HFFc6 (cell line): ENCODE results near the gene BZW1. TPM values are rescaled to one million over a fixed set of nuclear protein-coding genes. Genes with fewer than 3 reads are reported as not detected.

ENCODE experiments used
- DNase-seq: peaks from one replicate; pipeline ENCODE4 v3.0.0-alpha.2; 2018
- H3K27ac Mint-ChIP-seq: 2 replicates; pipeline ENCODE4 v1.8.0; 2020; ENCODE audit warnings: mild to moderate bottlenecking, mixed read lengths
- H3K27me3 Mint-ChIP-seq: 2 replicates; pipeline ENCODE4 v1.8.0; 2021; ENCODE audit warnings: mild to moderate bottlenecking, moderate library complexity, mixed read lengths; ENCODE audit not compliant: insufficient read depth
- H3K36me3 Mint-ChIP-seq: 2 replicates; pipeline ENCODE4 v1.8.0; 2021; ENCODE audit warnings: low read depth, mixed read lengths
- H3K4me1 Mint-ChIP-seq: 2 replicates; pipeline ENCODE4 v1.8.0; 2020; ENCODE audit warnings: low read depth, mixed read lengths
- H3K4me3 Mint-ChIP-seq: 2 replicates; pipeline ENCODE4 v1.8.0; 2020; ENCODE audit warnings: mild to moderate bottlenecking, moderate library complexity, mixed read lengths
- H3K9me3 Mint-ChIP-seq: 2 replicates; pipeline ENCODE4 v1.8.0; 2020; ENCODE audit warnings: mild to moderate bottlenecking, mixed read lengths
- CTCF ChIP-seq: fragments of 200-600 bp; sonication (generic); IDR thresholded peaks from 2 replicates; pipeline ENCODE4 v1.5.0; 2021; ENCODE audit warnings: antibody characterized with exemption, mild to moderate bottlenecking
- total RNA-seq, 6 experiments: library from RNA; stranded (reverse); fragmentation: NEBNext Ultra II Directional; extraction: Animal tissue kit (Norgen Biotek cat#: 25700); gene quantifications; 2 replicates in 1 of 6; 3 replicates in 5 of 6; pipeline ENCODE4 v1.2.3, GENCODE V29; 2021

BZW1 gene
- total RNA-seq, 6 experiments from 2014 or later = 318 to 459 (median 409) TPM

DNA sequence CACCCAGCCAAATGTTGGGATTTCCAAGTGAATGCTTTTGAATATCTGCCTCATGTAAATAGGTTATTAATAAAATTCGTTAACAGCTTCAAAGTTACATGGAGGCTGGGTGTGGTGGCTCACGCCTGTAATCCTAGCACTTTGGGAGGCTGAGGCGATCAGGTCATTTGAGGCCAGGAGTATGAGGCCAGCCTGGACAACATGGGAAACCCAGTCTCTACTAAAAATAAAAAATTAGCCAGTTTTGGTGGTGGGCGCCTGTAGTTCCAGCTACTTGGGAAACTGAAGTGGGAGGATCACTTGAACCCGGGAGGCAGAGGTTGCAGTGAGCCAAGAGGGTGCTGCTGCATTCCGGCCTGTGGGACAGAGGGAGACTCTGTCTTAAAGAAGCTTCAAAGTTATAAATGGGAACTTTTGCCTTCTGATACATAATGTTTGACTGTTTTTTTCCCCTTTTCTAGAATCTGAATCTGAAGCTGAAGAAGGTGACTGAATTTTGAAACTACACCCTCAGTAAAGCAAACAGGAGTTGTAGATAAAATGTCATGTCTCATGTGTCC is 10.1 kb downstream of the BZW1 start:
- H3K4me3 Mint-ChIP-seq = no peak overlapping the region
- no peaks in the 10 kb centered on the region for H3K9me3 Mint-ChIP-seq
- peaks cover 58% of the 10 kb centered on the region for H3K36me3 Mint-ChIP-seq
- no peak for TF ChIP-seq CTCF
- no peaks in the 10 kb centered on the region; the same call in 1 of the 2 replicates for H3K27me3 Mint-ChIP-seq
- H3K27ac Mint-ChIP-seq = peak overlapping the region; percentile 13; the same call in 1 of the 2 replicates
- no peak for DNase-seq
- peaks cover 24% of the 10 kb centered on the region for H3K4me1 Mint-ChIP-seq

DNA sequence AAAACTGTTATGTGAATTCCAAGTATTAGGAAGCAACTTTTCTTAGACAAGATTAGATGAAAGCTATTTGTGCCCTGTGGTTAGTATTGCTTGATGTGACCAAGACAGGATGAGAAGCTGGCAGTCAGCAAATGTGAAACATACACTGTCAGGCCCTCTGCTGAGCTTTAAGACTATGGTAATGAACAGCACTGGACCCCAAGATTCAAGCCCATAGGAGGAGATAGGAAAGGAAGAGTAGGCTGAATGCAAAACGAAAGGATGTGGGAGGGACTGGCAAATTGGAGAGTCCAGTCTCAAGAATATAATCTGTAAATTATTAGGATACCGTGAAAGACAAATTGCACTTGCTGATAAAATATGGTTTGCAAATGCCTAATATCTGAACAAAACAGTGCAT is 16.4 kb downstream of the BZW1 start:
- Mint-ChIP-seq H3K9me3 (no peaks in the 10 kb centered on the region), H3K36me3 (peaks cover 23% of the 10 kb centered on the region), H3K27me3 (peaks cover 9% of the 10 kb centered on the region), H3K4me3 (no peak overlapping the region), H3K27ac (no peak overlapping the region), H3K4me1 (no peaks in the 10 kb centered on the region)
- no peak for TF ChIP-seq CTCF
- DNase-seq = no peak

GRCh38 chr2:200828572-200829257 is 17.0 kb downstream of the BZW1 start:
- Mint-ChIP-seq H3K27me3 (peaks cover 9% of the 10 kb centered on the region), H3K27ac (0 out of 2 replicates have a peak overlapping the region, but pooled peaks have one; percentile 34), H3K36me3 (peaks cover 23% of the 10 kb centered on the region), H3K4me1 (no peaks in the 10 kb centered on the region), H3K4me3 (no peak overlapping the region), H3K9me3 (no peaks in the 10 kb centered on the region)
- no peak for TF ChIP-seq CTCF
- DNase-seq = no peak

GRCh38 chr2:200829258-200829655 is 17.5 kb downstream of the BZW1 start:
- Mint-ChIP-seq H3K4me3 (no peak overlapping the region), H3K27ac (peak overlapping the region; percentile 34; the same call in 1 of the 2 replicates), H3K27me3 (peaks cover 9% of the 10 kb centered on the region), H3K4me1 (no peaks in the 10 kb centered on the region), H3K9me3 (no peaks in the 10 kb centered on the region), H3K36me3 (peaks cover 23% of the 10 kb centered on the region)
- no peak for TF ChIP-seq CTCF
- no peak for DNase-seq

GRCh38 chr2:200834701-200835100 is 23.0 kb downstream of the BZW1 start:
- no peak for DNase-seq
- Mint-ChIP-seq H3K27me3 (peaks cover 4% of the 10 kb centered on the region; the same call in 1 of the 2 replicates), H3K9me3 (peaks cover 21% of the 10 kb centered on the region)

More at GRCh38 chr2:200834701-200835100, 23.0 kb downstream of the BZW1 start:
- H3K36me3 Mint-ChIP-seq = peaks cover 8% of the 10 kb centered on the region; the same call in 1 of the 2 replicates
- H3K4me1 Mint-ChIP-seq = no peaks in the 10 kb centered on the region
- H3K27ac Mint-ChIP-seq = no peak overlapping the region
- no peak for TF ChIP-seq CTCF
- H3K4me3 Mint-ChIP-seq = no peak overlapping the region
